ENCODE measurements around the gene CPT1A. TPM values are rescaled to one million over a fixed set of nuclear protein-coding genes. Genes with fewer than 3 reads are reported as not detected.
A peak's percentile ranks its signal among the peaks of the same experiment; 100 is the strongest.

Gene CPT1A
- total RNA-seq, 2 donors from 2014 or later, result 33.3 to 55.2 TPM

DNA sequence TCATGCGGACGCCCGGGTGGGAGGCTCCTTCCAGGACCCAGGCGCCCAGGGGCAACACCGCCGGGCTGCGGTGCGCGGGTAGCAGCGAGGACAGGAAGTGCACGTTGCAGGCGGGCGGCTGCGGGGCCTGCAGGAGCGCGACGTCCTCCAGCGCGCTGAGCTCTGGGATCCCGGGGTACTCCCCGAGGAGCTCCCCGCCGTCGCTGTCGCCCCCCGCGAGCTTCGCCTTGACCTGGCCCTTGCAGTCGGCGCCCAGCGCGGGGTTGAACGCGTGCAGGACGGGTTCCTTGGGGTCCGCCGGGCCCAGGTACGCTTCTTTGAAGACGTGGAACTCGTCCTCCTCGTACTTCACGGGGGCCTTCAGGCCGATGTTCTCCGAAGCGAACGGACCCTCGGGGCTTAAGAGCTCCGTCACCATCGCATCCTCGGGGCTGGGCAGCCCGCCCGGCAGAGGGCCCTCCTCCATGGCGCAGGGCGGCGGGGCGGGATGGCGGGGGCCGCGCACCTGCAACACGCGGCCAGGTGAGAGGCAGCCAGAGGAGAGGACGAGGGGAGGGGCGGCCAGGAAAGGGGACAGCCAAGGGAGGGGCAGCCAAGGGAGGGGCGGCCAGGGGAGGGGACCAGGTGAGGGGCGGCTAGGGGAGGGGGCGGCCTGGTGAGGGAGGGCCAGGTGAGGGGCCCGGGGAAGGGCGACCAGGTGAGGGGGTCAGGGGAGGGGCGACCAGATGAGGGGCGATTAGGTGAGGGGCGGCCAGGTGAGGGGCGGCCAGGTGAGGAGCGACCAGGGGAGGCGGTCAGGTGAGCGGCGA is 91.3 kb downstream of the CPT1A start:
- Histone ChIP-seq H3K4me1 (replicated peaks) (no peaks in the 10 kb centered on the region), H3K36me3 (no peaks in the 10 kb centered on the region), H3K4me3 (peak overlapping the region; percentile 53 to 67), H3K27me3 (replicated peaks; ENCODE audit: insufficient read depth) (no peaks in the 10 kb centered on the region), H3K9me3 (no peaks in the 10 kb centered on the region), H3K27ac (peak overlapping the region in 1 of 2 donors; percentile 71)
- DNase-seq (ENCODE audit: low spot score), result no peak
- 37% methylated on average over 56 of the region's 76 CpGs for WGBS
- intact Hi-C loops (cut with DNase I), result no loop called here
- TF ChIP-seq POLR2A (IDR thresholded peaks at IDR 0.05), result no peak
- TF ChIP-seq POLR2AphosphoS5 (IDR thresholded peaks at IDR 0.05), result no peak
- no peak for TF ChIP-seq CTCF (IDR thresholded peaks at IDR 0.05)

DNA sequence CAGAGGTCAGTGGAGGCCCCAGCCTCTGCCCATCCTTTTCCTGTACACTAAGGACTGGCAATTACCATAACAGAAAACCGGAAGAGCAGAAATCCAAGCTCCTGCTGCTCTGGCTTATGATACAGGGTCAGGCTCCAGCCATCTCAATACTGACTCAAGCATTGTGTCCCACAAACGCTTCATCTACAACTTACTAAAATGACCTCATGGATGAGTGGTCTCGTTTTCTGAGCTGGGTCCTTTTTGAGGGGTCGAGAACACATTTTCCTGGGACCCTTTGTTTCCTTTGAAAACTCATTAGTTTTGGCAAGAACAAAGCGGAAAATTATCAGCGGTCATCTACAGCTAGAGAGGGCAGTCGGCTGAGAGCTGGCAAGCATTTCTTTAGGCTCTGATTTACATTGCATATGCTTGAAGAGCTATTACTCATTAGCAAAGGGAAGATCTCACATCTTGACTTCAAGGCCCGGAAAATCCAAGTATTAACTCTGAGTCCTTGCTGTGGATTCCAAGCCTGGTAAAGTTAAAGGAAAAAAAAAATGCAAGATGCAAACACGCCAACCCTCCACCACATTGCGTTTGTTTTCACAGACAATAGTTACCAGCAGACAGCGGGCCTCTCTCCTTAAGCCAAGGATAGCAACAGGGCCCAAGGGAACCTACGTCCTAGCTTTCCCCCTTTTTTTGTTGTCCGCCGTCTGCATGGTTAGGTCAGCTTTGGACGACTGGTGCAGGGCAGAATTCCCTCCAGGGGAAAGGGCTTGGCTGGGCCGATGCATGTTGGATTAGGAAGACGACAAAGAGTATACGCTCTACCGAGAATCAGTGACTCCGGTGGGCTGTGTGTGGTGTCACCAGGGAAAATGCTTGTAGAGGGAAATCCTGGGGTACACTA is 92.2 kb downstream of the CPT1A start:
- no peak for DNase-seq (ENCODE audit: low spot score)
- Histone ChIP-seq H3K36me3 (no peaks in the 10 kb centered on the region), H3K4me1 (replicated peaks) (no peaks in the 10 kb centered on the region), H3K27ac (no peak overlapping the region), H3K9me3 (no peaks in the 10 kb centered on the region), H3K4me3 (no peak overlapping the region), H3K27me3 (replicated peaks; ENCODE audit: insufficient read depth) (no peaks in the 10 kb centered on the region)
- TF ChIP-seq POLR2A (IDR thresholded peaks at IDR 0.05) (no peak), CTCF (IDR thresholded peaks at IDR 0.05) (no peak), POLR2AphosphoS5 (IDR thresholded peaks at IDR 0.05) (no peak)
- intact Hi-C loops (cut with DNase I), result no loop called here
- WGBS, result 87% methylated on average over 20 of the region's 20 CpGs

DNA sequence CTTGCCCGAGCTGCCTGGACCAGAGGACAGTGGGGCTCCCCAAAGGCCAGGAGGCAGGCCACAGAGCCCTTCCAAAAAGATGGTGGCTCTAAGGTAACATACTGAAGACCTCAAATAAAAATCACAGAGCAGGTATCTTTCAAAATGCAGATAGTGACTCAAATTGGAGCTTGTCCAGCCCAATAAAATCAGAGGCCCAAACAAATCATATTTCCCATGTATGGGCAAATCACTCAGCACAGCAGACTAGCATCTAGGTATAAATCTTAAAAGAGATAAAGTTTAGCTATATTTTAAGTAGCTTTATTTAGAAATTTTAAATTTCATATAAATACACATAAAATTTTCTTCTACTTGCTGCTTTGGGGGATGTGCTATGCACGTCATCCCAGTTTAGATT is 93.7 kb downstream of the CPT1A start:
- intact Hi-C loops (cut with DNase I), result no loop called here
- Histone ChIP-seq H3K9me3 (no peaks in the 10 kb centered on the region), H3K27me3 (replicated peaks; ENCODE audit: insufficient read depth) (no peaks in the 10 kb centered on the region), H3K4me1 (replicated peaks) (no peaks in the 10 kb centered on the region), H3K4me3 (no peak overlapping the region), H3K27ac (no peak overlapping the region), H3K36me3 (no peaks in the 10 kb centered on the region)
- WGBS, result 54% methylated on average over 2 of the region's 2 CpGs
- DNase-seq (ENCODE audit: low spot score), result no peak
- no peak for TF ChIP-seq POLR2AphosphoS5 (IDR thresholded peaks at IDR 0.05)

- intact Hi-C loops (cut with DNase I), result no loop called here
- Histone ChIP-seq H3K9me3 (no peaks in the 10 kb centered on the region), H3K36me3 (no peaks in the 10 kb centered on the region), H3K27ac (no peak overlapping the region), H3K4me3 (no peak overlapping the region), H3K4me1 (replicated peaks) (no peaks in the 10 kb centered on the region), H3K27me3 (replicated peaks; ENCODE audit: insufficient read depth) (no peaks in the 10 kb centered on the region)
- TF ChIP-seq POLR2A (IDR thresholded peaks at IDR 0.05) (no peak), POLR2AphosphoS5 (IDR thresholded peaks at IDR 0.05) (no peak), CTCF (IDR thresholded peaks at IDR 0.05) (no peak)
- 69% methylated on average over 3 of the region's 3 CpGs for WGBS
- DNase-seq (ENCODE audit: low spot score), result no peak
These were observed 98.2 kb downstream of the CPT1A start for GRCh38 chr11:68743539-68743938.

DNA sequence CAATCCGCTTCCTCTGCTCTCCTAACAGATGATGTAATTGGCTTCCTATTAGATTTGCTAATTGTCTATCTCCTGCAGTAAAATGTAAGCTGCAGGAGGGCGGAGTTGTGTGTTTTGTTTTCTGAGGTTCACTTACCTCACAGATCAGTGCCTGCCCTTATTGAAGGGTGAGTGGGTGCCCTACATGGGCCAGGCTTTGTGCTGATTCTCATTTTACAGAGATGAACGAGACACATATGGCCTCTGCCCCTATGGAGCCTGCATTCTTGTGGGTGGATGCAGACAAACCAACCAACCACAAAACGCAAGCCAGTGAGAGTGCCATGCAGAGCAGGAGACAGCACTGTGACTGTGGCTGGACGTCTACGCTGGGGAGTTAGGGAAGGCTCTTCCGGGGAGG is 100.3 kb downstream of the CPT1A start:
- WGBS, result 83% methylated on average over 7 of the region's 7 CpGs
- DNase-seq (ENCODE audit: low spot score), result no peak
- H3K36me3 ChIP-seq, result no peaks in the 10 kb centered on the region
- intact Hi-C loops (cut with DNase I), result no loop called here
- no peaks in the 10 kb centered on the region for H3K27me3 ChIP-seq (replicated peaks; ENCODE audit: insufficient read depth)
- no peaks in the 10 kb centered on the region for H3K4me1 ChIP-seq (replicated peaks)
- no peak for TF ChIP-seq CTCF (IDR thresholded peaks at IDR 0.05)
- TF ChIP-seq POLR2AphosphoS5 (IDR thresholded peaks at IDR 0.05), result no peak
- TF ChIP-seq POLR2A (IDR thresholded peaks at IDR 0.05), result no peak
- H3K27ac ChIP-seq, result no peak overlapping the region
- H3K9me3 ChIP-seq, result no peaks in the 10 kb centered on the region
- H3K4me3 ChIP-seq, result no peak overlapping the region

Data from prostate gland (tissue), 2 donors.